ENCODE measurements around the gene TRMT13. TPM values are rescaled to one million over a fixed set of nuclear protein-coding genes. Genes with fewer than 3 reads are reported as not detected.

Gene TRMT13
- total RNA-seq, 1 experiment from 2014 or later = 12.7 TPM

DNA sequence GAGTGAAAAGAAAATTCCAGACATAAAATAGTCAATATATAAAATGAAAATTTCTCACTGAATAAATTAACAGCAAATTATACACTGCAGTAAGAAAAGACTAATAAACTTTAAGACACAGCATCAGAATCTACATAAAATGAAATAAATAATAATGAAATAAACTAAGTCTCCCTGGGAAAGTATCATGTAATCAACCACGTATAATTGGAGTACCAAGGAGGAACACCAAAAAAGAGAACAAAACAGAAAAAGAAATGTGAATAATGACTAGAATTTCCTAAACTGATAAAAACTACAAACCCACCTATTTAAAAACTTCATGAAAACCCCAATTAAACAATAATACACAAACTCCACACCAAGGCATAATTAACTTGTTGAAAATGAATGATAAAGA, 43.9 kb upstream of the TRMT13 start:
- POLR2A ChIA-PET = no interaction called here
- TF ChIP-seq ZBTB21 (CRISPR knock-in tag; IDR thresholded peaks at IDR 0.05; ENCODE audit: borderline replicate concordance) (no peak), ZNF423 (CRISPR knock-in tag; IDR thresholded peaks at IDR 0.05) (no peak), NR2C2 (CRISPR knock-in tag; IDR thresholded peaks at IDR 0.05) (no peak), ZNF219 (CRISPR knock-in tag; IDR thresholded peaks at IDR 0.05; ENCODE audit: borderline replicate concordance) (no peak), MYBL2 (CRISPR knock-in tag; IDR thresholded peaks at IDR 0.05) (no peak), NFYB (CRISPR knock-in tag; conservative IDR thresholded peaks at IDR 0.05; ENCODE audit: low read depth) (no peak), SOX15 (CRISPR knock-in tag; IDR thresholded peaks at IDR 0.05) (no peak), FOXP1 (CRISPR knock-in tag; IDR thresholded peaks at IDR 0.05; ENCODE audit: borderline replicate concordance) (no peak), GRHL2 (CRISPR knock-in tag; IDR thresholded peaks at IDR 0.05; ENCODE audit: insufficient replicate concordance, severe bottlenecking) (no peak), EMX1 (CRISPR knock-in tag; IDR thresholded peaks at IDR 0.05) (no peak)
- TF ChIP-seq, protein P1, sequence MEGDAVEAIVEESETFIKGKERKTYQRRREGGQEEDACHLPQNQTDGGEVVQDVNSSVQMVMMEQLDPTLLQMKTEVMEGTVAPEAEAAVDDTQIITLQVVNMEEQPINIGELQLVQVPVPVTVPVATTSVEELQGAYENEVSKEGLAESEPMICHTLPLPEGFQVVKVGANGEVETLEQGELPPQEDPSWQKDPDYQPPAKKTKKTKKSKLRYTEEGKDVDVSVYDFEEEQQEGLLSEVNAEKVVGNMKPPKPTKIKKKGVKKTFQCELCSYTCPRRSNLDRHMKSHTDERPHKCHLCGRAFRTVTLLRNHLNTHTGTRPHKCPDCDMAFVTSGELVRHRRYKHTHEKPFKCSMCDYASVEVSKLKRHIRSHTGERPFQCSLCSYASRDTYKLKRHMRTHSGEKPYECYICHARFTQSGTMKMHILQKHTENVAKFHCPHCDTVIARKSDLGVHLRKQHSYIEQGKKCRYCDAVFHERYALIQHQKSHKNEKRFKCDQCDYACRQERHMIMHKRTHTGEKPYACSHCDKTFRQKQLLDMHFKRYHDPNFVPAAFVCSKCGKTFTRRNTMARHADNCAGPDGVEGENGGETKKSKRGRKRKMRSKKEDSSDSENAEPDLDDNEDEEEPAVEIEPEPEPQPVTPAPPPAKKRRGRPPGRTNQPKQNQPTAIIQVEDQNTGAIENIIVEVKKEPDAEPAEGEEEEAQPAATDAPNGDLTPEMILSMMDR (IDR thresholded peaks at IDR 0.05) = no peak
- TF ChIP-seq, protein P2, sequence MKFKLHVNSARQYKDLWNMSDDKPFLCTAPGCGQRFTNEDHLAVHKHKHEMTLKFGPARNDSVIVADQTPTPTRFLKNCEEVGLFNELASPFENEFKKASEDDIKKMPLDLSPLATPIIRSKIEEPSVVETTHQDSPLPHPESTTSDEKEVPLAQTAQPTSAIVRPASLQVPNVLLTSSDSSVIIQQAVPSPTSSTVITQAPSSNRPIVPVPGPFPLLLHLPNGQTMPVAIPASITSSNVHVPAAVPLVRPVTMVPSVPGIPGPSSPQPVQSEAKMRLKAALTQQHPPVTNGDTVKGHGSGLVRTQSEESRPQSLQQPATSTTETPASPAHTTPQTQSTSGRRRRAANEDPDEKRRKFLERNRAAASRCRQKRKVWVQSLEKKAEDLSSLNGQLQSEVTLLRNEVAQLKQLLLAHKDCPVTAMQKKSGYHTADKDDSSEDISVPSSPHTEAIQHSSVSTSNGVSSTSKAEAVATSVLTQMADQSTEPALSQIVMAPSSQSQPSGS (CRISPR knock-in tag; IDR thresholded peaks at IDR 0.05; ENCODE audit: borderline replicate concordance, low read depth) = no peak
- TF ChIP-seq, protein P3, sequence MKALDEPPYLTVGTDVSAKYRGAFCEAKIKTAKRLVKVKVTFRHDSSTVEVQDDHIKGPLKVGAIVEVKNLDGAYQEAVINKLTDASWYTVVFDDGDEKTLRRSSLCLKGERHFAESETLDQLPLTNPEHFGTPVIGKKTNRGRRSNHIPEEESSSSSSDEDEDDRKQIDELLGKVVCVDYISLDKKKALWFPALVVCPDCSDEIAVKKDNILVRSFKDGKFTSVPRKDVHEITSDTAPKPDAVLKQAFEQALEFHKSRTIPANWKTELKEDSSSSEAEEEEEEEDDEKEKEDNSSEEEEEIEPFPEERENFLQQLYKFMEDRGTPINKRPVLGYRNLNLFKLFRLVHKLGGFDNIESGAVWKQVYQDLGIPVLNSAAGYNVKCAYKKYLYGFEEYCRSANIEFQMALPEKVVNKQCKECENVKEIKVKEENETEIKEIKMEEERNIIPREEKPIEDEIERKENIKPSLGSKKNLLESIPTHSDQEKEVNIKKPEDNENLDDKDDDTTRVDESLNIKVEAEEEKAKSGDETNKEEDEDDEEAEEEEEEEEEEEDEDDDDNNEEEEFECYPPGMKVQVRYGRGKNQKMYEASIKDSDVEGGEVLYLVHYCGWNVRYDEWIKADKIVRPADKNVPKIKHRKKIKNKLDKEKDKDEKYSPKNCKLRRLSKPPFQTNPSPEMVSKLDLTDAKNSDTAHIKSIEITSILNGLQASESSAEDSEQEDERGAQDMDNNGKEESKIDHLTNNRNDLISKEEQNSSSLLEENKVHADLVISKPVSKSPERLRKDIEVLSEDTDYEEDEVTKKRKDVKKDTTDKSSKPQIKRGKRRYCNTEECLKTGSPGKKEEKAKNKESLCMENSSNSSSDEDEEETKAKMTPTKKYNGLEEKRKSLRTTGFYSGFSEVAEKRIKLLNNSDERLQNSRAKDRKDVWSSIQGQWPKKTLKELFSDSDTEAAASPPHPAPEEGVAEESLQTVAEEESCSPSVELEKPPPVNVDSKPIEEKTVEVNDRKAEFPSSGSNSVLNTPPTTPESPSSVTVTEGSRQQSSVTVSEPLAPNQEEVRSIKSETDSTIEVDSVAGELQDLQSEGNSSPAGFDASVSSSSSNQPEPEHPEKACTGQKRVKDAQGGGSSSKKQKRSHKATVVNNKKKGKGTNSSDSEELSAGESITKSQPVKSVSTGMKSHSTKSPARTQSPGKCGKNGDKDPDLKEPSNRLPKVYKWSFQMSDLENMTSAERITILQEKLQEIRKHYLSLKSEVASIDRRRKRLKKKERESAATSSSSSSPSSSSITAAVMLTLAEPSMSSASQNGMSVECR (CRISPR knock-in tag; IDR thresholded peaks at IDR 0.05; ENCODE audit: borderline replicate concordance) = no peak
- TF ChIP-seq, protein P4, sequence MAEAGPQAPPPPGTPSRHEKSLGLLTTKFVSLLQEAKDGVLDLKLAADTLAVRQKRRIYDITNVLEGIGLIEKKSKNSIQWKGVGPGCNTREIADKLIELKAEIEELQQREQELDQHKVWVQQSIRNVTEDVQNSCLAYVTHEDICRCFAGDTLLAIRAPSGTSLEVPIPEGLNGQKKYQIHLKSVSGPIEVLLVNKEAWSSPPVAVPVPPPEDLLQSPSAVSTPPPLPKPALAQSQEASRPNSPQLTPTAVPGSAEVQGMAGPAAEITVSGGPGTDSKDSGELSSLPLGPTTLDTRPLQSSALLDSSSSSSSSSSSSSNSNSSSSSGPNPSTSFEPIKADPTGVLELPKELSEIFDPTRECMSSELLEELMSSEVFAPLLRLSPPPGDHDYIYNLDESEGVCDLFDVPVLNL (CRISPR knock-in tag; IDR thresholded peaks at IDR 0.05; ENCODE audit: borderline replicate concordance, low read depth) = no peak
- TF ChIP-seq, protein P5, sequence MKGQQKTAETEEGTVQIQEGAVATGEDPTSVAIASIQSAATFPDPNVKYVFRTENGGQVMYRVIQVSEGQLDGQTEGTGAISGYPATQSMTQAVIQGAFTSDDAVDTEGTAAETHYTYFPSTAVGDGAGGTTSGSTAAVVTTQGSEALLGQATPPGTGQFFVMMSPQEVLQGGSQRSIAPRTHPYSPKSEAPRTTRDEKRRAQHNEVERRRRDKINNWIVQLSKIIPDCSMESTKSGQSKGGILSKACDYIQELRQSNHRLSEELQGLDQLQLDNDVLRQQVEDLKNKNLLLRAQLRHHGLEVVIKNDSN (CRISPR knock-in tag; IDR thresholded peaks at IDR 0.05) = no peak
- TF ChIP-seq, protein P6, sequence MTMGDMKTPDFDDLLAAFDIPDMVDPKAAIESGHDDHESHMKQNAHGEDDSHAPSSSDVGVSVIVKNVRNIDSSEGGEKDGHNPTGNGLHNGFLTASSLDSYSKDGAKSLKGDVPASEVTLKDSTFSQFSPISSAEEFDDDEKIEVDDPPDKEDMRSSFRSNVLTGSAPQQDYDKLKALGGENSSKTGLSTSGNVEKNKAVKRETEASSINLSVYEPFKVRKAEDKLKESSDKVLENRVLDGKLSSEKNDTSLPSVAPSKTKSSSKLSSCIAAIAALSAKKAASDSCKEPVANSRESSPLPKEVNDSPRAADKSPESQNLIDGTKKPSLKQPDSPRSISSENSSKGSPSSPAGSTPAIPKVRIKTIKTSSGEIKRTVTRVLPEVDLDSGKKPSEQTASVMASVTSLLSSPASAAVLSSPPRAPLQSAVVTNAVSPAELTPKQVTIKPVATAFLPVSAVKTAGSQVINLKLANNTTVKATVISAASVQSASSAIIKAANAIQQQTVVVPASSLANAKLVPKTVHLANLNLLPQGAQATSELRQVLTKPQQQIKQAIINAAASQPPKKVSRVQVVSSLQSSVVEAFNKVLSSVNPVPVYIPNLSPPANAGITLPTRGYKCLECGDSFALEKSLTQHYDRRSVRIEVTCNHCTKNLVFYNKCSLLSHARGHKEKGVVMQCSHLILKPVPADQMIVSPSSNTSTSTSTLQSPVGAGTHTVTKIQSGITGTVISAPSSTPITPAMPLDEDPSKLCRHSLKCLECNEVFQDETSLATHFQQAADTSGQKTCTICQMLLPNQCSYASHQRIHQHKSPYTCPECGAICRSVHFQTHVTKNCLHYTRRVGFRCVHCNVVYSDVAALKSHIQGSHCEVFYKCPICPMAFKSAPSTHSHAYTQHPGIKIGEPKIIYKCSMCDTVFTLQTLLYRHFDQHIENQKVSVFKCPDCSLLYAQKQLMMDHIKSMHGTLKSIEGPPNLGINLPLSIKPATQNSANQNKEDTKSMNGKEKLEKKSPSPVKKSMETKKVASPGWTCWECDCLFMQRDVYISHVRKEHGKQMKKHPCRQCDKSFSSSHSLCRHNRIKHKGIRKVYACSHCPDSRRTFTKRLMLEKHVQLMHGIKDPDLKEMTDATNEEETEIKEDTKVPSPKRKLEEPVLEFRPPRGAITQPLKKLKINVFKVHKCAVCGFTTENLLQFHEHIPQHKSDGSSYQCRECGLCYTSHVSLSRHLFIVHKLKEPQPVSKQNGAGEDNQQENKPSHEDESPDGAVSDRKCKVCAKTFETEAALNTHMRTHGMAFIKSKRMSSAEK (CRISPR knock-in tag; IDR thresholded peaks at IDR 0.05; ENCODE audit: borderline replicate concordance) = no peak
- Mint-ChIP-seq H3K9me3 (no peaks in the 10 kb centered on the region), H3K36me3 (peaks cover 12% of the 10 kb centered on the region), H3K27me3 (ENCODE audit: low read depth) (no peaks in the 10 kb centered on the region), H3K27ac (no peak overlapping the region), H3K4me3 (no peak overlapping the region), H3K4me1 (no peaks in the 10 kb centered on the region)
- ATAC-seq = no peak
- CTCF ChIA-PET = no interaction called here
- no peak for DNase-seq (ENCODE audit: low spot score)

Data from WTC11 (cell line).